Head of caudate nucleus (tissue), 42 donors: ENCODE measurements around the gene KIF4A.
A peak's percentile ranks its signal among the peaks of the same experiment; 100 is the strongest.
"Not testable (repeated sequence)": the region's sequence is repeated elsewhere in the genome, so short reads cannot be mapped to it uniquely, and the experiment has no call there.

ENCODE experiments used
- DNase-seq, 42 donors: peaks; one replicate each; pipeline versions ENCODE4 v3.0.0 to v3.0.0-alpha.2; 2020 to 2021; ENCODE audit warnings: mixed read lengths in 7 of 42
- intact Hi-C: fragments of 100-400 bp; cut with DNase I; formaldehyde crosslinking; loops from one replicate; pipeline ENCODE4 v1.15.0; 2022

Gene KIF4A, protein sequence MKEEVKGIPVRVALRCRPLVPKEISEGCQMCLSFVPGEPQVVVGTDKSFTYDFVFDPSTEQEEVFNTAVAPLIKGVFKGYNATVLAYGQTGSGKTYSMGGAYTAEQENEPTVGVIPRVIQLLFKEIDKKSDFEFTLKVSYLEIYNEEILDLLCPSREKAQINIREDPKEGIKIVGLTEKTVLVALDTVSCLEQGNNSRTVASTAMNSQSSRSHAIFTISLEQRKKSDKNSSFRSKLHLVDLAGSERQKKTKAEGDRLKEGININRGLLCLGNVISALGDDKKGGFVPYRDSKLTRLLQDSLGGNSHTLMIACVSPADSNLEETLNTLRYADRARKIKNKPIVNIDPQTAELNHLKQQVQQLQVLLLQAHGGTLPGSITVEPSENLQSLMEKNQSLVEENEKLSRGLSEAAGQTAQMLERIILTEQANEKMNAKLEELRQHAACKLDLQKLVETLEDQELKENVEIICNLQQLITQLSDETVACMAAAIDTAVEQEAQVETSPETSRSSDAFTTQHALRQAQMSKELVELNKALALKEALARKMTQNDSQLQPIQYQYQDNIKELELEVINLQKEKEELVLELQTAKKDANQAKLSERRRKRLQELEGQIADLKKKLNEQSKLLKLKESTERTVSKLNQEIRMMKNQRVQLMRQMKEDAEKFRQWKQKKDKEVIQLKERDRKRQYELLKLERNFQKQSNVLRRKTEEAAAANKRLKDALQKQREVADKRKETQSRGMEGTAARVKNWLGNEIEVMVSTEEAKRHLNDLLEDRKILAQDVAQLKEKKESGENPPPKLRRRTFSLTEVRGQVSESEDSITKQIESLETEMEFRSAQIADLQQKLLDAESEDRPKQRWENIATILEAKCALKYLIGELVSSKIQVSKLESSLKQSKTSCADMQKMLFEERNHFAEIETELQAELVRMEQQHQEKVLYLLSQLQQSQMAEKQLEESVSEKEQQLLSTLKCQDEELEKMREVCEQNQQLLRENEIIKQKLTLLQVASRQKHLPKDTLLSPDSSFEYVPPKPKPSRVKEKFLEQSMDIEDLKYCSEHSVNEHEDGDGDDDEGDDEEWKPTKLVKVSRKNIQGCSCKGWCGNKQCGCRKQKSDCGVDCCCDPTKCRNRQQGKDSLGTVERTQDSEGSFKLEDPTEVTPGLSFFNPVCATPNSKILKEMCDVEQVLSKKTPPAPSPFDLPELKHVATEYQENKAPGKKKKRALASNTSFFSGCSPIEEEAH

GRCh38 chrX:70289793-70290770 is at the start of gene KIF4A, which contains the start of gene PDZD11:
Gene KIF4A (plus strand): TSS chrX:70290104. CDS start chrX:70290459, 355 bp downstream.
Gene PDZD11 (minus strand): TSS chrX:70289927. CDS start chrX:70289341, 586 bp downstream.
- peak; percentile 48 to 88 (median 74) for DNase-seq

DNA sequence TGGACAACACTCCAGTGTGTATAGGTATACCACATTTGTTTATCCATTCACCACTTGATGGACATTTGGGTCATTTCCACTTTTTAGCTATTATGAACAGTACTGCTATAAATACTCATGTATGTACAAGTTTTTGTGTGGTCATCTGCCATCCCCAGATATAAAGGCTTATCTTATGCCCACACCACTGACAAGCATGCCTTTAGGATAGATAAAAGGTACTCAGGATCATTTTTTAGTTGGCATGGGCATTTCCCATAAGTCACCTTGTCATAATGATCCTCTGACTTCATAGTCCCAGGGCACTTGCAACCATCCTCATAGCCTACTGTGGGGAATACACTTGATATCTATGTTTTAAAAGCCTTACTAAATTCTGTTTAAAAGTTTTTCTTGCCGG is 49.2 kb upstream of the KIF4A start:
- intact Hi-C loops = no loop called here
- no peak for DNase-seq

More at GRCh38 chrX:70289793-70290770, at the start of gene KIF4A, which contains the start of gene PDZD11:
- intact Hi-C loops = no loop called here

DNA sequence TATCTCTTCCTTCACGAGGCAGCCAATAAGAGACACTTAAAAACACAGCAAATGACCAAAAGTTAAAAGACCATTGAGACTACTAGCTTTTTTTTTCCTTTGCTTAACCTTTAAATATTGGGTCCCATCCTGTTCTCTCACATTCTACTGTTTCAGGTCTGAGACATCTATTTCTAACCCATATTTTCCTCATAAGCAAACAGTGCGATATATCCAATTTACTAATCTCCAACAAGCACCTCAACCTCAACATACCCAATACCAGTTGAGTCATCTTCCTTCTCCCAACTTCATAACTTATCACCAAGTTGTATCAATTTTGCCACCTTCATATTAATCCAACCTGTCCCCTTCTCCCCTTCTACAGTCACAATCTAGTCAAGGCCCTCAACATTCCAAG is 48.4 kb upstream of the KIF4A start:
- DNase-seq = no peak
- intact Hi-C loops = no loop called here

GRCh38 chrX:70243601-70244000 is 46.3 kb upstream of the KIF4A start:
- DNase-seq, intact Hi-C loops: not testable (repeated sequence)

- intact Hi-C loops = no loop called here
- DNase-seq = no peak
Measured at GRCh38 chrX:70244881-70245280, 45.0 kb upstream of the KIF4A start.

DNA sequence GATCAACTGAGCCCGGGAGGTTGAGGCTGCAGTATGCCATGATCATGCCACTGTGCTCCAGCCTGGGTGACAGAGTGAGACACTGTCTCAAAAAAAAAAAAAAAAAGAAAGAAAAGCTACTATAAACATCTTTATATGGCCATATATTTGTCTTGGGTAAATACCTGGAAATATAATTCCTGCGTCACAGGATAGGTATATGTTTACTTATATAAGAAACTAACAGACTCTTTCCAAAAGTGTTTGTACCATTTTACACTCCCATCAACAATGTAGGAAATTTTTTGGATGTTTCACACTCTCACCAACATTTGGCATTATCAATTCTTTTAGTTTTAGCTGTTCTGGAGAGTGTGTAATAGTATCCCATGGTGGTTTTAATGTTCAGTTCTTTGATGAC is 42.7 kb upstream of the KIF4A start:
- DNase-seq = no peak
- intact Hi-C loops = no loop called here

DNA sequence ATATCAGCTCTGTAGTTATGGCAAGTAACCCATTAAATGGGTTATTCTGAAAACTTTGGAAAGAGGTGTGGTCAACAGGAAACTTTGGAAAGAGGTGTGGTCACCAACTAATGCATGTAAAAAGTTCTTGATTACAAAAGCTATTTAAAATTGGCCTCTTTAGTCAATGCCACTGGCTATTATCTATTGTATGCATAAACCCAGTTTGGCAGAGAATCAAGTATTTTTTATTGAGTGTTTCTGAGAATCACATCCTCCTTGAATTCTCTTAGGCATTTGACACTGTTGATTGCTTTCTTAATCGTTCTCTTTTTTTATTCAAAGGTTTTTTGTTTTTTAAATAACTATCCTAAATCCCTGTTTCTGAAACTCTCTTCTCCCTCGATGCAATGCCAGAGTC is 37.4 kb upstream of the KIF4A start:
- DNase-seq = no peak
- intact Hi-C loops = no loop called here

DNA sequence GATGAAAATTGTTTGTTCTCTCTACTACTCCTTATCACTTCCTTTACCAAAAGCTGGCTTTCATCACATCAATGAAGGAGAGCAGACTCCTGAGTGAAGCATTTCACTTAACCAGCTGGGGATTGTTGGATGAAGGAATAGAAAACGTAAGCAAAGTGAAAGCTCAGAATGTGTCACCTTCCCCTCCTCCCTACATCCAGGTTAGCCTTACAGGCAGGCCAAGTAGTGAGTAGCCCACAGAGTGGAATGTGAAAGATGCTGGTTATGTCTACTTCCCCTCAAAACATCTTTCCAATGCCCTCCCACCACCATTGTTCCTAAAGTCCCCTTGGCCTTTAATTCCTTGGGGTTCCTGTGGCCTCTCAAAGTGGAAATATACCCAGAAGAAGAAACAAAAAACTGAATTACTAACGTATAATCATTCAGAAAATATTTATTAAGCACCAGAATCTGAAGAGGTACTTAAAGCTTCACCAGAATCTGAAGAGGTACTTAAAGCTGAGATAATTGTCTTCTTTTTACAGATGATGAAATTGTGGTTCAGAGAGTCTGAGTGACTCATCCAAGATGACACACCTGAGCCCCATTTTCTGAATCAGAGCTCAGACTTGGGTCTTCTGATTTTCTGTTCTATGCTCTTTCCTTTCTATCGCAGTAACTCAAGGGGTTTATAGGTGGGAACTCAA is 36.4 kb upstream of the KIF4A start:
- DNase-seq = no peak
- intact Hi-C loops = no loop called here

- intact Hi-C loops = no loop called here
- DNase-seq = no peak
Measured at GRCh38 chrX:70254063-70254400, 35.9 kb upstream of the KIF4A start.

DNA sequence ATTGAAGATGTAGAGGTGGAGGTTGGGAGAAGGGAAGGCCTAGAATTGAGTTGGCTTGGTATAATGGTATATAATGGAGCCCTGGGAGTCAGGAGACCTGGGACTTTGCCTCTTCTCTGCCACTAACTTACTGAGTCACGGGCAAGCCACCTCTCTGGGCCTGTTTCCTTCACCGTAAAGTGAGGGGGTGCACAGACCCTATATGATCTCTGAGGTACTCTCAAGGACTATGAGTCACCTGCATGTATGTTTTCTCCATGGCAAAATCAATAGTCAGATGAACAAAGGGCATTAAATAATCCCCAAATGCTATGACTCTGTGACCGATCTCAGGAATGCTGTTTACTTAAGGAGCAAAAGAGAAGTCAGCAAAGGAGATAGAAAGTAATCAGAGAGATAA is 35.0 kb upstream of the KIF4A start:
- intact Hi-C loops = no loop called here
- DNase-seq = no peak

DNA sequence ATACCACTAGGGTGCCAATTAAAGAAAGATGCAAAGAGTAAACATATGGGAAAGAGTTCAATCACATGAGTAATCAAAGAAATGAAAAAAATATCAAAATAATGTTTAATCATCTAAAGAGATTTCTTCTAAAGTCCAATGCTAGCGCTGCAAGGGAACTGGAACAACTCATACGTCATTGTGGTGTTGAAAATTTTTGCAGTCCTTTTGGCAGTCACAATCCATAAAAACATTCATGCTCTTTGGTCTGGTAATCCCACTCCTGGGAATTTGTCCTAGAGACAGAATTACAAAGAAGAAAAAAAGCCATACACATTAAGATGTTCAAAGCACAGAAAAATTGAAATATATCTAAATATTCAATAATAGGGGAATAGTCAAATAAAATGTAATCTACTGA is 34.5 kb upstream of the KIF4A start:
- intact Hi-C loops = no loop called here
- no peak for DNase-seq

- intact Hi-C loops = no loop called here
- DNase-seq = no peak
Measured at GRCh38 chrX:70257423-70258288, 32.2 kb upstream of the KIF4A start.

GRCh38 chrX:70260104-70260503 is 29.8 kb upstream of the KIF4A start, which contains the start of gene P2RY4:
Gene P2RY4 (minus strand): TSS chrX:70260204. CDS start chrX:70259624, 580 bp downstream.
- intact Hi-C loops = no loop called here
- no peak for DNase-seq

- peak in 24 of 42 donors; percentile 1 to 46 (median 14) for DNase-seq
- intact Hi-C loops = no loop called here
Measured at GRCh38 chrX:70262952-70263567, 26.8 kb upstream of the KIF4A start.

GRCh38 chrX:70264784-70265183 is 25.1 kb upstream of the KIF4A start:
- DNase-seq = peak in 2 of 42 donors; percentile 6 to 36
- intact Hi-C loops = no loop called here

GRCh38 chrX:70268034-70268433 is 21.9 kb upstream of the KIF4A start, which contains the start of gene ARR3:
Gene ARR3 (plus strand): TSS chrX:70268334. CDS start chrX:70269386, 1,052 bp downstream.
- intact Hi-C loops = no loop called here
- DNase-seq = no peak
